Ramos (cell line): ENCODE measurements around the gene IL17REL.

Experiments
- in situ Hi-C: fragments of 300-500 bp; cut with MboI; formaldehyde crosslinking; loops from one replicate; pipeline ENCODE4 v1.14.3; 2022; ENCODE audit warnings: low sequenced_read_pairs; ENCODE audit not compliant: unreplicated experiment

IL17REL gene

GRCh38 chr22:49971232-49972162 lies 41.1 kb downstream of the IL17REL start:
- in situ Hi-C loops, result no loop called here

- in situ Hi-C loops, result no loop called here
Observed at GRCh38 chr22:49970528-49971231, 41.9 kb downstream of the IL17REL start.

GRCh38 chr22:49969751-49970527 lies 42.6 kb downstream of the IL17REL start:
- in situ Hi-C loops, result no loop called here

- in situ Hi-C loops, result no loop called here
Observed at GRCh38 chr22:49968831-49969661, 43.5 kb downstream of the IL17REL start.

- in situ Hi-C loops, result no loop called here
Observed at GRCh38 chr22:49968313-49968830, 44.2 kb downstream of the IL17REL start.

- in situ Hi-C loops, result no loop called here
Observed at GRCh38 chr22:49967706-49968208, 44.8 kb downstream of the IL17REL start.

GRCh38 chr22:49966774-49967705 lies 45.5 kb downstream of the IL17REL start:
- in situ Hi-C loops, result no loop called here

GRCh38 chr22:49966041-49966773 lies 46.4 kb downstream of the IL17REL start:
- in situ Hi-C loops, result no loop called here

GRCh38 chr22:49965091-49966040 lies 47.2 kb downstream of the IL17REL start:
- in situ Hi-C loops, result no loop called here

- in situ Hi-C loops, result no loop called here
Observed at GRCh38 chr22:49964136-49965090, 48.2 kb downstream of the IL17REL start.

GRCh38 chr22:49963647-49964026 lies 48.9 kb downstream of the IL17REL start:
- in situ Hi-C loops, result no loop called here

GRCh38 chr22:49962751-49963646 lies 49.6 kb downstream of the IL17REL start:
- in situ Hi-C loops, result no loop called here

- in situ Hi-C loops, result no loop called here
Observed at GRCh38 chr22:49962012-49962750, 50.4 kb downstream of the IL17REL start.

GRCh38 chr22:49961601-49962011 lies 51.0 kb downstream of the IL17REL start:
- in situ Hi-C loops, result no loop called here
